Large intestine (tissue), 3 donors: ENCODE data around the gene PPM1L. TPM values are rescaled to one million over a fixed set of nuclear protein-coding genes. Genes with fewer than 3 reads are reported as not detected.
A peak's percentile ranks its signal among the peaks of the same experiment; 100 is the strongest.
"Not testable (repeated sequence)": the region's sequence is repeated elsewhere in the genome, so short reads cannot be mapped to it uniquely, and the experiment has no call there.

ENCODE experiments used
- DNase-seq, 2 donors: peaks; one replicate each; pipeline versions ENCODE4 v3.0.0 to v3.0.0-alpha.2; 2013
- H3K27ac ChIP-seq: one replicate; pipeline ENCODE4 v1.5.1; 2013; ENCODE audit warnings: low read length
- H3K27me3 ChIP-seq: 2 replicates; pipeline ENCODE4 v1.6.1; 2013; ENCODE audit warnings: low read length; ENCODE audit not compliant: control insufficient read depth, insufficient read depth
- H3K36me3 ChIP-seq: 2 replicates; pipeline ENCODE4 v1.6.1; 2013; ENCODE audit warnings: low read length; ENCODE audit not compliant: control insufficient read depth, insufficient read depth
- H3K4me1 ChIP-seq: one replicate; pipeline ENCODE4 v1.6.1; 2013; ENCODE audit warnings: low read length; ENCODE audit not compliant: control insufficient read depth, insufficient read depth
- H3K4me3 ChIP-seq: one replicate; pipeline ENCODE4 v1.5.1; 2013; ENCODE audit warnings: low read length
- H3K9me3 ChIP-seq: one replicate; pipeline ENCODE4 v1.6.1; 2013; ENCODE audit warnings: mild to moderate bottlenecking, low read depth, low read length, moderate library complexity; ENCODE audit not compliant: control insufficient read depth
- WGBS: methylation state at CpG from one replicate; pipeline ENCODE4 v1.1.5; 2013; ENCODE audit warnings: low lambda C conversion rate; ENCODE audit not compliant: insufficient coverage; 5-methylcytosine and 5-hydroxymethylcytosine counted together
- polyA plus RNA-seq: library from polyadenylated mRNA; unstranded; fragments of 120-200 nt; gene quantifications from one replicate; pipeline ENCODE4 v1.2.1, GENCODE V29; 2013

PPM1L gene
- polyA plus RNA-seq, 1 donor: 4.5 TPM

DNA sequence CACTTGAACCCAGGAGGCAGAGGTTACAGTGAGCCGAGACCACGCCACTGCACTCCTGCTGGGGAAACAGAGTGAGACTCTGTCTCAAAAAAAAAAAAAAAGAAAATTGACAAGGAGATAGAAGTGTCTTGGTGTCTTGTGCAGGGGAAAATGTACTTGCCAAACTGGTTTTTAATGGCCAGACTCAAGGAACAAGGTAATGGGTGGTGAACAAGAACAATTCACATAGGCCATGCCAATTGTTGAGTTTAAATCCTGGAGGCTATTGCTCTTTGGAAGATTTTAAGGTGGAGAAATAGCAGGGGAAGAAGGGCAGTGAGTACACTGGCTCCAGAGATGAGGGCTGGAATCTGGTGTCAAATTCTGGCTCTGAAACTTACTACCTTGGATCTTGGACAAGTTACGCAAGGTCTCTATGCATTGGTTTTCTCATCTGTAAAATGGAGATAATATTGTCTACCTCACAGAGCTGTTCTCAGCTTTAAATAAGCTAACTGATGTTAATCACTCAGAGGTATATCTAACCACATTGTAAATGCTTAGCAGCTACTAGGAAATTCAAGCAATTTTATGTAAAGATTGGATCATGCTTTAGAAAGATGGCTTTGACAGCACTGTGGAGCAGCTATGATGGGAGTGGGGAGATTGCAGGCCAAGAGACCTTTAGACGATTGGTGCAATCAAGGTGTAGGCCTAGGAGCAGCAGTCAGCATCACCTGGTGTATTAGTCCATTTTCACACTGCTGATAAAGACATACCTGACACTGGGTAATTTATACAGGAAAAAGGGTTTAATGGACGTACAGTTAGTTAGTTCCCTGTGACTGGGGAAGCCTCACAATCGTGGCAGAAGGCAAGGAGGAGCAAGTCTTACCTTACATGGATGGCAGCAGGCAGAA lies 270.8 kb downstream of the PPM1L start:
- Histone ChIP-seq H3K4me1 (no peaks in the 10 kb centered on the region), H3K27me3 (no peaks in the 10 kb centered on the region), H3K9me3 (peaks cover 11% of the 10 kb centered on the region), H3K4me3 (no peak overlapping the region), H3K27ac (no peak overlapping the region), H3K36me3 (no peaks in the 10 kb centered on the region)
- WGBS: 100% methylated on average over 2 of the region's 6 CpGs
- peak; percentile 24 to 50 for DNase-seq

DNA sequence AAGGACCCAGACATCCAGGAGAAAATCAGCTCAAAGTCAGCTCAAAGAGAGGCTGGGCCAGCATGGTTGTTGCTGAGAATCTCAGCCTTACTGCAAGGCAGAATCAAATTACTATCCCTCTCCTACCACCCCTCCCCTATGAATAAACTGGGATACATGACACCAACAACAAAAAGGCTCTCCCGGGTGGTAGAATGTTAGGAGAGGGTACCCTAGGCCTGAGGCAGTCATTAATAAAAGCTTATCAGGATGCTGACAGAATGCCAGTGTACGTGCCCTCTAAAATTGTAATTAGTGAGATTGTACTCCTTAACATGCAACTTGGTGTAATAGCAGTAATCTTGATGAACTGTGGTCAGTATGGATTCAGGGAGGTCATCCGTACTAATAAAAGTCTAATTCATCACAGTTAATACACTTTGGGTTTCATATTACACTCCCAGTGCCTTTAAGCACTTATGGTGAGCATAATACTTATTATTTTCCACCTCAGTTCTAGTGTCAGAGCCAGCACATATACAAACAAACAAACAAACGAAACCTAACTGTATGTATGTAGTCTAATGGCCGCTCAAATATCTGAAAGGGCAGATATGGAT lies 272.6 kb downstream of the PPM1L start:
- H3K27me3 ChIP-seq: no peaks in the 10 kb centered on the region
- 67% methylated on average over 1 of the region's 5 CpGs for WGBS

DNA sequence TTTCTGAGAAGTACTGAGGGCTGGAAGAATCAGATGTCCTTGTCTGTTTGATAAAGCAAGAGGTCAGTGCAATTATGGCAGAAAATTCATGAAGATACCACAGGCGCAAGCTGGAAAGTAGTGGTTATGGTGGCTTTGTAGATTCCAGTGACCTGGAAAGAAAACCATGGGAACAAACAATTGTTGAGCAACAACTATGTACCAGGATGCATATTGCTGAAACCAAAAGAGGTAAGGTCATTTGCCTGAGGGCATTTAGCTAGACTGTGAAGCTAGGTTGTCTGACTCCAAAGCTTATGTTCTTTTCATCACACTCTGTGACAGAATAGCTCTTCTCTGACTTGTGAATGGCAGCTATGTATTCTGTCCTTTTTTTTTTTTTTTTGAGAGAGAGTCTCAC lies 275.1 kb downstream of the PPM1L start:
- DNase-seq: no peak
- H3K9me3 ChIP-seq: no peaks in the 10 kb centered on the region
- no peaks in the 10 kb centered on the region for H3K36me3 ChIP-seq
- H3K27ac ChIP-seq: no peak overlapping the region
- H3K4me1 ChIP-seq: no peaks in the 10 kb centered on the region
- 100% methylated on average over 1 of the region's 1 CpG for WGBS
- no peaks in the 10 kb centered on the region for H3K27me3 ChIP-seq
- H3K4me3 ChIP-seq: no peak overlapping the region

More for the DNA sequence above, 272.6 kb downstream of the PPM1L start:
- DNase-seq: no peak
- no peaks in the 10 kb centered on the region for H3K36me3 ChIP-seq
- H3K4me1 ChIP-seq: no peaks in the 10 kb centered on the region
- H3K27ac ChIP-seq: no peak overlapping the region
- no peaks in the 10 kb centered on the region for H3K9me3 ChIP-seq
- no peak overlapping the region for H3K4me3 ChIP-seq

DNA sequence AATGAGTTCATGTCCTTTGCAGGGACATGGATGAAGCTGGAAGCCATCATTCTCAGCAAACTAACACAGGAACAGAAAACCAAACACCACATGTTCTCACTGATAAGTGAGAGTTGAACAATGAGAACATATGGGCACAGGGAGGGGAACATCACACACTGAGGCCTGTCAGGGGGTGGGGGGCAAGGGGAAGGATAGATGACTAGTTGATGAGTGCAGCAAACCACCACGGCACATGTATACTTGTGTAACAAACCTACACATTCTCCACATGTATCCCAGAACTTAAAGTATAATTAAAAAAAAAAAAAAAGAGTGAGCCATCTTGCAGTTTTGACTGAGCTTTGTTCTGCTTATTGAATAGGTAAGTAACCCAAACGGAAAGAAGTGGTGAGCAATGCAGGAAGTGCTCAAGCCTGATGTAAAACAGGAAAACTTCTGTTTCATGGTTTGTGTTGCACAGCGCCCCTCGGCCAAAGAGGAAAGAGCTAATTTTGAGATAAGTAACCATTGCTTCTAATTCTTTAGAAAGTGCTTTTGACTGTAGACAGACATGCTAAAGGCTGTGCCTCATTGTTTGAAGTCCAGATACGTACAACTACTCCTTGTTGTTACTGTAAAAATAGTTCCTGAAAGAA lies 279.0 kb downstream of the PPM1L start:
- H3K36me3 ChIP-seq, H3K27ac ChIP-seq, H3K4me3 ChIP-seq, DNase-seq, H3K4me1 ChIP-seq, H3K27me3 ChIP-seq, H3K9me3 ChIP-seq: not testable (repeated sequence)
- WGBS: 60% methylated on average over 1 of the region's 5 CpGs

DNA sequence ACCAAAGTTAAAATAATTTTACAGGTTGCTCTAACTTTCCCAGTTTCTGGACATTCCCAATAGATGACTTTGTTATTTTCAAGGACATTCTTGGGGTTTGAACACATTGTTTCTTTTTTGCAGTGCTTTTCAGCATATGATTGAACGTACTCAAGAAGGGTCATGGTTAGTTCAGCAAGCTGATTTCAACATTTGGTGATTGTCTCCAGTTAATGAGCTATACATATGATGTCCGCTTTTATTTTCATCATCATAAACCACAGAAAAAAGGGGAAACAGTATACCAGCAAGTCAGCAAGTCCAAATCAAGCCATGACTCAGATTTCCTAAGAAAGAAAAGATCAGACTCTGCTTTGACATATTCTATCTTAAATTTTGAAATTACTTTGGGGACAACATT lies 279.7 kb downstream of the PPM1L start:
- Histone ChIP-seq H3K9me3 (no peaks in the 10 kb centered on the region), H3K36me3 (no peaks in the 10 kb centered on the region), H3K4me1 (no peaks in the 10 kb centered on the region), H3K4me3 (no peak overlapping the region), H3K27me3 (no peaks in the 10 kb centered on the region), H3K27ac (no peak overlapping the region)
- WGBS: no CpG with 5 or more reads among the region's 2 CpGs
- DNase-seq: no peak

DNA sequence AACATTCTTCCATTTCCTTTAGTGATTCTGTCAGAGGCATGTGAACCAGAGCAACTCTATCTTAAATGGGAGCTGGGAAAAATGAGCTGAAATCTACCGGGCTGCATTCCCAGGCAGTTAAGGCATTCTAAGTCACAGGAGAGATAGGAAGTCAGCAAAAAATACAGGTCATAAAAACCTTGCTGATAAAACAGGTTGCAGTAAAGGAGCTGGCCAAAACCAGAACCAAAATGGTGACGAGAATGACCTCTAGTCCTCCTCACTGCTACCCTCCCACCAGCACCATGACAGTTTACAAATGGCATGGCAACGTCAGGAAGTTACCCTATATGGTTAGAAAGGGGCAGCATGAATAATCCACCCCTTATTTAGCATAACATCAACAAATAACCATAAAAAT lies 282.7 kb downstream of the PPM1L start:
- no peak overlapping the region for H3K27ac ChIP-seq
- no peaks in the 10 kb centered on the region for H3K9me3 ChIP-seq
- H3K4me3 ChIP-seq: no peak overlapping the region
- no peaks in the 10 kb centered on the region for H3K27me3 ChIP-seq
- no peaks in the 10 kb centered on the region for H3K4me1 ChIP-seq
- DNase-seq: peak in 1 of 2 donors; percentile 19
- WGBS: no CpG with 5 or more reads among the region's 3 CpGs
- no peaks in the 10 kb centered on the region for H3K36me3 ChIP-seq

DNA sequence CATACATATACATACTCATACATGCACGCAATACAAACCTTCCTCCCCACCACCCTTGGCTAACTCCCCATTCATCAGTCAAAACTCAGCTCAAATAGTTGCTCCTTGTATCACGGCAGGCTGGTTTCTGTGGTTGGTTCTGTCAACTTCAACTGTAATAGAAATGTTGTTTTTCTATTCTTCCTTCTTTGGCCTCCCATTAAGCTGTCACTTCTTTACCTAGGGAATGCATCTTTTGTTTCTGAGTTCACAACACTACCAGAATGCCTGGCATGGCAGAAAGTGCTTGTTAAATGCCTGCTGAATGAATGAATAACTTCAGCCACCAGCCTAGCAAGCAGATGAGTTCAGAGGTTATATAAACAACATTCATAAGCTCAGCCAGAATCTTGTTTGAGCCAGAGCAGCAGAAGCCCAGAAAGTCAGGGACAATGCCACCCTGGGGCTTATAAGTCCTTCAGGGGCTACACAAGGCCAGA lies 286.0 kb downstream of the PPM1L start:
- H3K4me1 ChIP-seq: no peaks in the 10 kb centered on the region
- no peaks in the 10 kb centered on the region for H3K9me3 ChIP-seq
- no peak overlapping the region for H3K27ac ChIP-seq
- WGBS: no CpG with 5 or more reads among the region's 2 CpGs
- peak in 1 of 2 donors; percentile 6 for DNase-seq
- no peaks in the 10 kb centered on the region for H3K27me3 ChIP-seq
- no peaks in the 10 kb centered on the region for H3K36me3 ChIP-seq
- no peak overlapping the region for H3K4me3 ChIP-seq

DNA sequence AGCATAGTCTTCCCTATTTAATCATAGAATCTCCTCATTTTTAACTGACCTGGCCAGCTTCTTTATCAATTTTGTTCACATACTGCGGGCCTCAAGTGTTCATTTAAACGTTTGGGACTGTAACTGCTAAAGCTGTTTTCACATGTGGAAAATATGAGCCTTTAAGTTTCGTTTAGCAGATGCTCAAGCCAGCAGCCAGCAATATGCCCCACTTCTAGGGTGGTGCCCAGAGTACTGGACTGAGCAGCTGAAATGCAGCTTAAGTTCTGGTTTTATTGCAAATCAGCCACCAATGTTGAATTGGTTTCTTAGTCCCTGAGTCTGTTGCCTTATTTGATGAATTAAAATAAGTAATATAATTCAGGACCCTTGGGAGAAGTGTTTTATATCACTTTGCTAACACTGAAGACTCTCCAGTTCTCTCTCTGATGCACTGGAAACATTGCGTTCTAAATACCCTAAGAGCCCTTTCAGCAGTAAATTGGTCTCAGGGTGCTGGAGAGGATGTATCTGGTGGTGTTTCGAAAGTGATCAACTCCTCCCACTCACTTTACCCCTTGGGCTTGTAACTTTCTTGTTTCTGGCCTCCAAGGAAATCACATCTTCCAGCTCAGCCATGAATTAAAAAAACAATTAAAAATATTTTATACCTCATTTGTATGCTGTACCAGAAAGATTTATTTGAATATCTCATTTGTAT lies 287.5 kb downstream of the PPM1L start:
- H3K4me3 ChIP-seq: no peak overlapping the region
- WGBS: 100% methylated on average over 2 of the region's 5 CpGs
- DNase-seq: no peak

DNA sequence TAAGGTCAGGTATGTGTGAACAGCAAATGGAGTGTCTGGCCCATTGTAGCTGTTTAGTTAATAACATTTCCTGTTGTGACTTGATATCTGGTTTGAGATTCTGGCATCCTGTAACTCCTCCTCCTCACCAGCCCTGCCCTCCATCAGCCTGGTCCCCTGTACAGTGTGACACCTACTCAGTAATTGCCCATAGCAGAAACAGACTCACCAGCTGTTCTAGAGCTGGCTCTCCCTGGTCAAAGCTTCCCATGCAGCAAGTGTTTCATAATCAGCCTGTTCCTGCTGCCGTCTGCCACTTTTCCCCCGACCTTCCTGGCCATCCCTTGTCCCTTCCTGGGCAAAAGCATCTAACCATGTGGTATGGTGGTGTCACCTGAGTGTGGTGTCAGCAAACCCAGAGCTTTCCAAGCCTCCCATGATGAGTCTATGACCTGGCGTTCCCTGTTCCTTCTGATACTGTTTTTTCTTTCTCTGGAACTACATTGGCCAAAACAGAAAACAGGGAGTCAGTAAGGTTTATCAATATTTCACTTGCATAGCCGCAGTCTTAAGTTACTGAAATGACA lies 293.7 kb downstream of the PPM1L start:
- 100% methylated on average over 1 of the region's 4 CpGs for WGBS
- H3K4me3 ChIP-seq: no peak overlapping the region
- no peak for DNase-seq
- no peaks in the 10 kb centered on the region for H3K27me3 ChIP-seq
- no peak overlapping the region for H3K27ac ChIP-seq
- no peaks in the 10 kb centered on the region for H3K9me3 ChIP-seq
- no peaks in the 10 kb centered on the region for H3K4me1 ChIP-seq
- H3K36me3 ChIP-seq: no peaks in the 10 kb centered on the region

More for the DNA sequence above, 287.5 kb downstream of the PPM1L start:
- H3K27me3 ChIP-seq: no peaks in the 10 kb centered on the region
- no peaks in the 10 kb centered on the region for H3K9me3 ChIP-seq
- H3K36me3 ChIP-seq: no peaks in the 10 kb centered on the region
- H3K27ac ChIP-seq: no peak overlapping the region
- H3K4me1 ChIP-seq: no peaks in the 10 kb centered on the region

DNA sequence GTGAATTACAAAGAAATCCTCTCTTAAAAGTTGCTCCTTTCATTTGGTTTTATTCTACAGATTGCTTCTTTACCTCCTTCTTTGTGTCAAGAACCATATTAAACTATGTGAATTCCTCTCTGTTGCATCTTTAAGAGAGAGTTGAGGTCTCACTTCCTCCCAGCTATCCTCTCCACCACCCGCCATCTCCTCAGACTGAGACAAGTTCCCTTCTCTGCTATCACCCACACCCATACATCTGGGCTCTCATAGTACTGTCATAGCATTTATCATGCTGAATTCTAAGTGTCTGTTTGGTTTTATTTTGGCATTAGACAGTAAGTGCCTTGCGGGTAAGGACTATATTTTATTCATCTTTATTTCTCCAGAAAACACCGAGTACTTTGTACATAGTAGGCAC lies 294.9 kb downstream of the PPM1L start:
- no peaks in the 10 kb centered on the region for H3K27me3 ChIP-seq
- DNase-seq: no peak
- WGBS: 90% methylated on average over 2 of the region's 3 CpGs
- no peaks in the 10 kb centered on the region for H3K36me3 ChIP-seq
- H3K4me1 ChIP-seq: no peaks in the 10 kb centered on the region
- H3K4me3 ChIP-seq: no peak overlapping the region
- no peak overlapping the region for H3K27ac ChIP-seq
- H3K9me3 ChIP-seq: no peaks in the 10 kb centered on the region
